Keratinocyte (primary cell): ENCODE results near the gene SPATS2.

Experiments used
- CTCF ChIP-seq, 3 experiments: IDR thresholded peaks in 1 of 3; conservative IDR thresholded peaks in 1 of 3; optimal IDR thresholded peaks in 1 of 3; 2 replicates in 2 of 3; 3 replicates in 1 of 3; pipeline versions ENCODE3 to v1.5.1; 2011; ENCODE audit warnings: low read length in 3 of 3, mild to moderate bottlenecking in 3 of 3, moderate library complexity in 2 of 3, control low read depth in 1 of 3, inconsistent platforms in 1 of 3; ENCODE audit not compliant: insufficient read depth in 2 of 3; ENCODE audit errors: extremely low read depth in 1 of 3
- EZH2 ChIP-seq: IDR thresholded peaks from one replicate; pipeline ENCODE4 v1.6.1; 2012; ENCODE audit warnings: inconsistent platforms, mild to moderate bottlenecking, low read length, moderate library complexity

- TF ChIP-seq CTCF (optimal IDR thresholded peaks at IDR 0.05 in 1 of 3, IDR thresholded peaks at IDR 0.05 in 1 of 3, conservative IDR thresholded peaks at IDR 0.05 in 1 of 3; ENCODE audit: extremely low read depth in 1 of 3, insufficient read depth in 2 of 3, low read length in 3 of 3) = no peak
- no peak for TF ChIP-seq EZH2
These were observed 8.1 kb downstream of the SPATS2 start for GRCh38 chr12:49375406-49375805.
